GM12878 (cell line): ENCODE data around the gene PUS10. TPM values are rescaled to one million over a fixed set of nuclear protein-coding genes. Genes with fewer than 3 reads are reported as not detected.

Experiments used
- ATAC-seq: fragments of 200-7000 bp; cut with Tn5 transposase; 3 replicates; pipeline ENCODE4 v1.9.1; 2020; ENCODE audit warnings: mild to moderate bottlenecking, moderate library complexity
- BruUV-seq: library from RNA; stranded (reverse); fragments of 400-500 nt; replicated peaks from 2 replicates; lab custom pipeline; 2021; lab: Mats Ljungman, UMichigan
- CTCF ChIA-PET: fragments of 300-600 bp; sonication (Branson Sonifier 250); formaldehyde crosslinking; extraction: SDS; loops from one replicate; lab custom pipeline; 2021; ENCODE audit warnings: inconsistent platforms; lab: Yijun Ruan, JAX
- POLR2A ChIA-PET: fragments of 350-600 bp; formaldehyde crosslinking; extraction: SDS; loops from one replicate; lab custom pipeline; 2021; ENCODE audit warnings: inconsistent platforms; lab: Charles Lee
- RAD21 ChIA-PET: fragments of 300-600 bp; sonication (Branson Sonifier 250); formaldehyde crosslinking; loops from one replicate; lab custom pipeline; 2023; ENCODE audit warnings: antibody characterized with exemption; ENCODE audit not compliant: unreplicated experiment; lab: Charles Lee
- SMC1A ChIA-PET: fragments of 300-600 bp; sonication (Branson Sonifier 250); formaldehyde crosslinking; loops from one replicate; lab custom pipeline; 2023; ENCODE audit not compliant: unreplicated experiment, uncharacterized antibody; lab: Charles Lee
- DNase-seq: peaks from one replicate; pipeline ENCODE4 v3.0.0-alpha.2; 2011; ENCODE audit warnings: low read depth, low spot score
- FAIRE-seq: peaks from 3 replicates; lab custom pipeline; 2011; peaks lifted over from hg19 to GRCh38; lab: Jason Lieb, UNC
- H2AFZ ChIP-seq: 2 replicates; pipeline ENCODE4 v1.6.0; 2011; ENCODE audit warnings: low read depth, low read length, control low read depth; ENCODE audit not compliant: control insufficient read depth
- H3K27ac ChIP-seq: 2 replicates; pipeline ENCODE4 v1.5.1; 2011; ENCODE audit warnings: control low read depth; ENCODE audit not compliant: control insufficient read depth, insufficient read depth
- H3K27me3 ChIP-seq, 2 experiments: replicated peaks in 1 of 2; 2 replicates each; pipeline versions ENCODE4 v1.6.0 to v1.6.1; 2011; ENCODE audit warnings: low read length in 1 of 2; ENCODE audit not compliant: control insufficient read depth in 2 of 2, insufficient read depth in 2 of 2
- H3K36me3 ChIP-seq, 2 experiments: 2 replicates each; pipeline ENCODE4 v1.5.1; 2011; ENCODE audit warnings: low read length in 1 of 2; ENCODE audit not compliant: control insufficient read depth in 2 of 2, insufficient read depth in 2 of 2
- H3K4me1 ChIP-seq: 2 replicates; pipeline ENCODE4 v1.6.1; 2011; ENCODE audit warnings: mild to moderate bottlenecking, low read length, moderate library complexity, mixed read lengths; ENCODE audit not compliant: control insufficient read depth, insufficient read depth
- H3K4me2 ChIP-seq: 2 replicates; pipeline ENCODE4 v1.6.0; 2011; ENCODE audit warnings: control low read depth; ENCODE audit not compliant: control insufficient read depth, insufficient read depth
- H3K4me3 ChIP-seq: fragments of 200-600 bp; sonication (generic); 2 replicates; pipeline ENCODE4 v1.5.1; 2016
- H3K79me2 ChIP-seq: 2 replicates; pipeline ENCODE4 v1.6.0; 2011; ENCODE audit warnings: low read length; ENCODE audit not compliant: control insufficient read depth, insufficient read depth
- H3K9ac ChIP-seq: 2 replicates; pipeline ENCODE4 v1.8.0; 2011; ENCODE audit warnings: low read length, control low read depth, mixed read lengths; ENCODE audit not compliant: control insufficient read depth, insufficient read depth
- H3K9me3 ChIP-seq: replicated peaks from 3 replicates; pipeline ENCODE4 v1.5.1; 2011; ENCODE audit warnings: mild to moderate bottlenecking, low read length; ENCODE audit not compliant: control insufficient read depth, insufficient read depth
- H4K20me1 ChIP-seq: 2 replicates; pipeline ENCODE4 v1.6.0; 2011; ENCODE audit not compliant: control insufficient read depth, insufficient read depth
- CHD1 ChIP-seq: IDR thresholded peaks from 2 replicates; pipeline ENCODE4 v1.6.1; 2012; ENCODE audit warnings: low read depth, low read length, improper control_type of control experiment
- ESRRA ChIP-seq: IDR thresholded peaks from 2 replicates; pipeline ENCODE4 v1.6.1; 2012; ENCODE audit warnings: mild to moderate bottlenecking, low read length, improper control_type of control experiment
- EZH2 ChIP-seq: IDR thresholded peaks from 2 replicates; pipeline ENCODE4 v1.6.1; 2012; ENCODE audit warnings: low read depth, mild to moderate bottlenecking, control low read depth, inconsistent platforms, low read length, borderline replicate concordance; ENCODE audit not compliant: control insufficient read depth
- SPI1 ChIP-seq: IDR thresholded peaks from 2 replicates; pipeline ENCODE4 v1.6.1; 2011; ENCODE audit warnings: low read depth, mild to moderate bottlenecking, low read length, moderate library complexity, borderline replicate concordance; ENCODE audit not compliant: insufficient read depth
- SUZ12 ChIP-seq: fragments of 200-600 bp; sonication (generic); IDR thresholded peaks from one replicate; pipeline ENCODE4 v1.6.1; 2018; ENCODE audit warnings: antibody characterized with exemption, mild to moderate bottlenecking; ENCODE audit not compliant: unreplicated experiment
- ZNF384 ChIP-seq: IDR thresholded peaks from 2 replicates; pipeline ENCODE4 v1.6.1; 2012; ENCODE audit warnings: low read depth, mild to moderate bottlenecking, low read length, improper control_type of control experiment, borderline replicate concordance
- WGBS: methylation state at CpG from one replicate; pipeline ENCODE4 v1.1.6; 2016; ENCODE audit warnings: low lambda C conversion rate; ENCODE audit not compliant: insufficient replicate concordance, insufficient coverage; ENCODE audit errors: missing lambda C conversion rate; 5-methylcytosine and 5-hydroxymethylcytosine counted together
- in situ Hi-C: fragments of 300-500 bp; cut with MboI; formaldehyde crosslinking; loops from 9 replicates; pipeline ENCODE4 v1.14.3; 2018; ENCODE audit warnings: mixed read lengths
- intact Hi-C: fragments of 100-400 bp; cut with micrococcal nuclease; formaldehyde crosslinking; loops from one replicate; pipeline ENCODE4 v1.14.2; 2022; ENCODE audit not compliant: unreplicated experiment
- polyA plus RNA-seq, 11 experiments: library from polyadenylated mRNA; depleted of rRNA in 4 of 11; unstranded in 6 of 11; stranded (reverse) in 5 of 11; fragments of >200 nt; fragmentation: Nextera tagmentation in 4 of 11; fragmentation: Illumina TruSeq in 1 of 11; extraction: Ambion mirVana in 4 of 11; extraction: Trizol in 1 of 11; gene quantifications; 1 replicate in 1 of 11; 2 replicates in 10 of 11; pipeline versions ENCODE4 v1.2.1 to v1.2.3, GENCODE V29; 2011 to 2016; ENCODE audit warnings: inconsistent platforms in 2 of 11, missing spikeins in 2 of 11, low read depth in 1 of 11
- total RNA-seq, 4 experiments: library from RNA; depleted of rRNA in 3 of 4; stranded (reverse); fragments of >200 nt in 3 of 4; fragmentation: Illumina TruSeq in 1 of 4; extraction: Trizol in 1 of 4; gene quantifications; 2 replicates each; pipeline versions ENCODE4 v1.2.1 to v1.2.3, GENCODE V29; 2013 to 2021
- TF ChIP-seq, protein P1 (sequence below): fragments of 450-650 bp; IDR thresholded peaks from 2 replicates; pipeline ENCODE4 v1.6.1; 2017; ENCODE audit warnings: antibody characterized with exemption, mild to moderate bottlenecking, moderate library complexity
- TF ChIP-seq, protein P2 (sequence below): fragments of 450-650 bp; IDR thresholded peaks from 2 replicates; pipeline ENCODE4 v1.6.1; 2016; ENCODE audit warnings: mild to moderate bottlenecking
- TF ChIP-seq, protein P3 (sequence below): IDR thresholded peaks from 2 replicates; pipeline ENCODE4 v1.6.1; 2012; ENCODE audit warnings: low read length, inconsistent platforms
- TF ChIP-seq, protein P4 (sequence below): fragments of 450-650 bp; IDR thresholded peaks from 2 replicates; pipeline ENCODE4 v1.6.1; 2017; ENCODE audit warnings: low read depth, mild to moderate bottlenecking, moderate library complexity
- TF ChIP-seq, protein P5 (sequence below): IDR thresholded peaks from 2 replicates; pipeline ENCODE4 v1.6.1; 2011; ENCODE audit warnings: low read depth, mild to moderate bottlenecking, low read length, moderate library complexity, borderline replicate concordance; ENCODE audit errors: extremely low read depth
- TF ChIP-seq, protein P6 (sequence below): IDR thresholded peaks from 2 replicates; pipeline ENCODE4 v1.6.1; 2012; ENCODE audit warnings: mild to moderate bottlenecking, low read depth, low read length

Gene PUS10
- total and polyA plus RNA-seq, 10 of the 15 experiments (the other 5 are each of a cell fraction or from before 2014, with no cell fraction given) = 9.1 to 17.0 (median 13.0) TPM

DNA sequence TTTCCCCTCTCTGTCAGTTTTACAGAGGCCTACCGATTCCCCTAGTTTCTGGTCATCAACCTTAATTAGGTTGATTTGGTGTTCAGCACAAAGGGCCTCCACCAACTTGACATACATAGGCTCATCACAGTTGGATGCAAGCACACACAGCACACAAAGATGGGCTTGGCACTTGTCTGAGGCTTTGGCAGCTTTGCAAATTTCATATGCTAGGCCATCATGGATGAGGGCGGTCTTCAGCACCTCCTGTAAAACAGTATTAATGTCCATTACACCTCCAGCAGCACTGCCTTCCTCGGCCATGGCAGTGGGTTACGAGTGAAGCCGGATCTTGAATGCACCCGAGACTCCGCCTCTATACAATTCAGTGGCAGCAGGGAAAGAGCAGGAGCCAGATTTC, 79.8 kb downstream of the PUS10 start:
- H4K20me1 ChIP-seq = no peaks in the 10 kb centered on the region
- no peak overlapping the region for H3K27ac ChIP-seq
- RAD21 ChIA-PET = no interaction called here
- no peaks in the 10 kb centered on the region for H3K79me2 ChIP-seq
- no peak overlapping the region for H3K4me2 ChIP-seq
- H3K36me3 ChIP-seq = no peaks in the 10 kb centered on the region; a peak in 2 of 4 replicates
- intact Hi-C loops = no loop called here
- no peak overlapping the region for H3K9ac ChIP-seq
- ATAC-seq = no peak
- H3K9me3 ChIP-seq = no peaks in the 10 kb centered on the region
- no peak for DNase-seq
- BruUV-seq = no TSS peak
- H3K4me1 ChIP-seq = no peaks in the 10 kb centered on the region
- H3K4me3 ChIP-seq = no peak overlapping the region
- in situ Hi-C loops = no loop called here
- POLR2A ChIA-PET = no interaction called here
- SMC1A ChIA-PET = no interaction called here
- no peak overlapping the region for H2AFZ ChIP-seq
- 91% methylated on average over 7 of the region's 7 CpGs for WGBS
- CTCF ChIA-PET = no interaction called here
- no peak for FAIRE-seq
- no peaks in the 10 kb centered on the region for H3K27me3 ChIP-seq
- no peak for TF ChIP-seq EZH2
- TF ChIP-seq, protein P1, sequence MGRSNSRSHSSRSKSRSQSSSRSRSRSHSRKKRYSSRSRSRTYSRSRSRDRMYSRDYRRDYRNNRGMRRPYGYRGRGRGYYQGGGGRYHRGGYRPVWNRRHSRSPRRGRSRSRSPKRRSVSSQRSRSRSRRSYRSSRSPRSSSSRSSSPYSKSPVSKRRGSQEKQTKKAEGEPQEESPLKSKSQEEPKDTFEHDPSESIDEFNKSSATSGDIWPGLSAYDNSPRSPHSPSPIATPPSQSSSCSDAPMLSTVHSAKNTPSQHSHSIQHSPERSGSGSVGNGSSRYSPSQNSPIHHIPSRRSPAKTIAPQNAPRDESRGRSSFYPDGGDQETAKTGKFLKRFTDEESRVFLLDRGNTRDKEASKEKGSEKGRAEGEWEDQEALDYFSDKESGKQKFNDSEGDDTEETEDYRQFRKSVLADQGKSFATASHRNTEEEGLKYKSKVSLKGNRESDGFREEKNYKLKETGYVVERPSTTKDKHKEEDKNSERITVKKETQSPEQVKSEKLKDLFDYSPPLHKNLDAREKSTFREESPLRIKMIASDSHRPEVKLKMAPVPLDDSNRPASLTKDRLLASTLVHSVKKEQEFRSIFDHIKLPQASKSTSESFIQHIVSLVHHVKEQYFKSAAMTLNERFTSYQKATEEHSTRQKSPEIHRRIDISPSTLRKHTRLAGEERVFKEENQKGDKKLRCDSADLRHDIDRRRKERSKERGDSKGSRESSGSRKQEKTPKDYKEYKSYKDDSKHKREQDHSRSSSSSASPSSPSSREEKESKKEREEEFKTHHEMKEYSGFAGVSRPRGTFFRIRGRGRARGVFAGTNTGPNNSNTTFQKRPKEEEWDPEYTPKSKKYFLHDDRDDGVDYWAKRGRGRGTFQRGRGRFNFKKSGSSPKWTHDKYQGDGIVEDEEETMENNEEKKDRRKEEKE = no peak
- TF ChIP-seq ESRRA = no peak
- no peak for TF ChIP-seq SUZ12
- TF ChIP-seq ZNF384 = no peak
- TF ChIP-seq CHD1 = no peak
- TF ChIP-seq, protein P2, sequence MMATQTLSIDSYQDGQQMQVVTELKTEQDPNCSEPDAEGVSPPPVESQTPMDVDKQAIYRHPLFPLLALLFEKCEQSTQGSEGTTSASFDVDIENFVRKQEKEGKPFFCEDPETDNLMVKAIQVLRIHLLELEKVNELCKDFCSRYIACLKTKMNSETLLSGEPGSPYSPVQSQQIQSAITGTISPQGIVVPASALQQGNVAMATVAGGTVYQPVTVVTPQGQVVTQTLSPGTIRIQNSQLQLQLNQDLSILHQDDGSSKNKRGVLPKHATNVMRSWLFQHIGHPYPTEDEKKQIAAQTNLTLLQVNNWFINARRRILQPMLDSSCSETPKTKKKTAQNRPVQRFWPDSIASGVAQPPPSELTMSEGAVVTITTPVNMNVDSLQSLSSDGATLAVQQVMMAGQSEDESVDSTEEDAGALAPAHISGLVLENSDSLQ = no peak
- TF ChIP-seq, protein P3, sequence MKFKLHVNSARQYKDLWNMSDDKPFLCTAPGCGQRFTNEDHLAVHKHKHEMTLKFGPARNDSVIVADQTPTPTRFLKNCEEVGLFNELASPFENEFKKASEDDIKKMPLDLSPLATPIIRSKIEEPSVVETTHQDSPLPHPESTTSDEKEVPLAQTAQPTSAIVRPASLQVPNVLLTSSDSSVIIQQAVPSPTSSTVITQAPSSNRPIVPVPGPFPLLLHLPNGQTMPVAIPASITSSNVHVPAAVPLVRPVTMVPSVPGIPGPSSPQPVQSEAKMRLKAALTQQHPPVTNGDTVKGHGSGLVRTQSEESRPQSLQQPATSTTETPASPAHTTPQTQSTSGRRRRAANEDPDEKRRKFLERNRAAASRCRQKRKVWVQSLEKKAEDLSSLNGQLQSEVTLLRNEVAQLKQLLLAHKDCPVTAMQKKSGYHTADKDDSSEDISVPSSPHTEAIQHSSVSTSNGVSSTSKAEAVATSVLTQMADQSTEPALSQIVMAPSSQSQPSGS = no peak
- TF ChIP-seq, protein P4, sequence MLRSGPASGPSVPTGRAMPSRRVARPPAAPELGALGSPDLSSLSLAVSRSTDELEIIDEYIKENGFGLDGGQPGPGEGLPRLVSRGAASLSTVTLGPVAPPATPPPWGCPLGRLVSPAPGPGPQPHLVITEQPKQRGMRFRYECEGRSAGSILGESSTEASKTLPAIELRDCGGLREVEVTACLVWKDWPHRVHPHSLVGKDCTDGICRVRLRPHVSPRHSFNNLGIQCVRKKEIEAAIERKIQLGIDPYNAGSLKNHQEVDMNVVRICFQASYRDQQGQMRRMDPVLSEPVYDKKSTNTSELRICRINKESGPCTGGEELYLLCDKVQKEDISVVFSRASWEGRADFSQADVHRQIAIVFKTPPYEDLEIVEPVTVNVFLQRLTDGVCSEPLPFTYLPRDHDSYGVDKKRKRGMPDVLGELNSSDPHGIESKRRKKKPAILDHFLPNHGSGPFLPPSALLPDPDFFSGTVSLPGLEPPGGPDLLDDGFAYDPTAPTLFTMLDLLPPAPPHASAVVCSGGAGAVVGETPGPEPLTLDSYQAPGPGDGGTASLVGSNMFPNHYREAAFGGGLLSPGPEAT = no peak
- TF ChIP-seq, protein P5, sequence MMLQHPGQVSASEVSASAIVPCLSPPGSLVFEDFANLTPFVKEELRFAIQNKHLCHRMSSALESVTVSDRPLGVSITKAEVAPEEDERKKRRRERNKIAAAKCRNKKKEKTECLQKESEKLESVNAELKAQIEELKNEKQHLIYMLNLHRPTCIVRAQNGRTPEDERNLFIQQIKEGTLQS = no peak
- no peak for TF ChIP-seq SPI1
- TF ChIP-seq, protein P6, sequence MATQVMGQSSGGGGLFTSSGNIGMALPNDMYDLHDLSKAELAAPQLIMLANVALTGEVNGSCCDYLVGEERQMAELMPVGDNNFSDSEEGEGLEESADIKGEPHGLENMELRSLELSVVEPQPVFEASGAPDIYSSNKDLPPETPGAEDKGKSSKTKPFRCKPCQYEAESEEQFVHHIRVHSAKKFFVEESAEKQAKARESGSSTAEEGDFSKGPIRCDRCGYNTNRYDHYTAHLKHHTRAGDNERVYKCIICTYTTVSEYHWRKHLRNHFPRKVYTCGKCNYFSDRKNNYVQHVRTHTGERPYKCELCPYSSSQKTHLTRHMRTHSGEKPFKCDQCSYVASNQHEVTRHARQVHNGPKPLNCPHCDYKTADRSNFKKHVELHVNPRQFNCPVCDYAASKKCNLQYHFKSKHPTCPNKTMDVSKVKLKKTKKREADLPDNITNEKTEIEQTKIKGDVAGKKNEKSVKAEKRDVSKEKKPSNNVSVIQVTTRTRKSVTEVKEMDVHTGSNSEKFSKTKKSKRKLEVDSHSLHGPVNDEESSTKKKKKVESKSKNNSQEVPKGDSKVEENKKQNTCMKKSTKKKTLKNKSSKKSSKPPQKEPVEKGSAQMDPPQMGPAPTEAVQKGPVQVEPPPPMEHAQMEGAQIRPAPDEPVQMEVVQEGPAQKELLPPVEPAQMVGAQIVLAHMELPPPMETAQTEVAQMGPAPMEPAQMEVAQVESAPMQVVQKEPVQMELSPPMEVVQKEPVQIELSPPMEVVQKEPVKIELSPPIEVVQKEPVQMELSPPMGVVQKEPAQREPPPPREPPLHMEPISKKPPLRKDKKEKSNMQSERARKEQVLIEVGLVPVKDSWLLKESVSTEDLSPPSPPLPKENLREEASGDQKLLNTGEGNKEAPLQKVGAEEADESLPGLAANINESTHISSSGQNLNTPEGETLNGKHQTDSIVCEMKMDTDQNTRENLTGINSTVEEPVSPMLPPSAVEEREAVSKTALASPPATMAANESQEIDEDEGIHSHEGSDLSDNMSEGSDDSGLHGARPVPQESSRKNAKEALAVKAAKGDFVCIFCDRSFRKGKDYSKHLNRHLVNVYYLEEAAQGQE = no peak
